ENCODE measurements around the gene CPAMD8. TPM values are rescaled to one million over a fixed set of nuclear protein-coding genes. Genes with fewer than 3 reads are reported as not detected.

CPAMD8 gene
- total and polyA plus RNA-seq, 2 donors (not counting 1 experiment from before 2014, with no cell fraction given): 1.1 to 2.7 TPM

DNA sequence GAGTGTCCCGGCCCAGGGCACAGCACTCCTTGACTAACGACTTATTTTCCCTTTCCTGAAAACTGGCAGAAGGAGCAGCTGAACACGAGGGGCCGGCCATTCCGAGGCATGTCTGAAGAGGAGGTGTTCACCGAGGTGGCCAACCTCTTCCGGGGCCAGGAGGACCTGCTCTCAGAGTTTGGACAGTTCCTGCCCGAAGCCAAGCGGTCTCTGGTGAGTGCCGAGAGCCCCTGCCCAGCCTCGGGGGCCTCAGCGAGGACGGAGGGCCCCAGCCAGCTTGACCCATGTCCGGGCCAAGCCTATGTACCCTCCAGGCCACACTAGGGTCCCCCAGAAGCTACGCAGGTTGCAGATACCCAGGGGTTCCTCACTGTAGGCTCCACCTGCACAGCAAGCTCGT is 179.7 kb downstream of the CPAMD8 start:
- Histone ChIP-seq H3K36me3 (replicated peaks in 1 of 2; ENCODE audit: control extremely low read depth in 1 of 2, control insufficient read depth in 1 of 2, extremely low read depth in 1 of 2, insufficient read depth in 2 of 2, low read length in 1 of 2) (peaks cover 0 to 84% of the 10 kb centered on the region in 2 experiments), H4K20me1 (ENCODE audit: control insufficient read depth, insufficient read depth, low read length, poor library complexity, severe bottlenecking) (peaks cover 16% of the 10 kb centered on the region), H3K27me3 (replicated peaks in 1 of 4; ENCODE audit: control extremely low read depth in 1 of 4, control insufficient read depth in 3 of 4, insufficient read depth in 4 of 4, low read length in 3 of 4) (no peaks in the 10 kb centered on the region), H3K27ac (ENCODE audit: low read length in 2 of 2) (no peak overlapping the region), H2AFZ (ENCODE audit: insufficient read depth, low read depth, low read length, poor library complexity, severe bottlenecking) (no peak overlapping the region), H3K79me2 (ENCODE audit: control insufficient read depth, insufficient read depth, low read length) (peaks cover 27% of the 10 kb centered on the region), H3K9me3 (ENCODE audit: control extremely low read depth in 1 of 3, control insufficient read depth in 2 of 3, insufficient read depth in 1 of 3, low read length in 2 of 3) (no peaks in the 10 kb centered on the region), H3K4me2 (replicated peaks; ENCODE audit: low read depth, low read length, poor library complexity, severe bottlenecking) (no peak overlapping the region), H3K4me3 (ENCODE audit: control extremely low read depth in 1 of 5, extremely low read depth in 1 of 5, insufficient read depth in 1 of 5, low read depth in 2 of 5, low read length in 4 of 5) (no peak overlapping the region), H3K4me1 (ENCODE audit: control insufficient read depth in 2 of 2, insufficient read depth in 2 of 2, low read length in 2 of 2) (no peaks in the 10 kb centered on the region), H3K9ac (ENCODE audit: low read length) (no peak overlapping the region)
- no peaks in the 10 kb centered on the region for H3K9me3 Mint-ChIP-seq (ENCODE audit: insufficient read depth)
- peaks cover 1% of the 10 kb centered on the region for H3K4me1 Mint-ChIP-seq
- no peak for DNase-seq
- no peak for ATAC-seq (ENCODE audit: low read depth)
- intact Hi-C loops (cut with micrococcal nuclease): no loop called here
- H3K27me3 Mint-ChIP-seq: no peaks in the 10 kb centered on the region
- ChIA-PET POLR2A (no interaction called here), CTCF (no interaction called here)
- WGBS (ENCODE audit: insufficient coverage): 98% methylated on average over 16 of the region's 16 CpGs
- no peak overlapping the region for H3K27ac Mint-ChIP-seq
- no peak for TF ChIP-seq EZH2 (IDR thresholded peaks at IDR 0.05; ENCODE audit: borderline replicate concordance, insufficient read depth, low read depth, low read length, poor library complexity, severe bottlenecking)
- TF ChIP-seq, protein P1, sequence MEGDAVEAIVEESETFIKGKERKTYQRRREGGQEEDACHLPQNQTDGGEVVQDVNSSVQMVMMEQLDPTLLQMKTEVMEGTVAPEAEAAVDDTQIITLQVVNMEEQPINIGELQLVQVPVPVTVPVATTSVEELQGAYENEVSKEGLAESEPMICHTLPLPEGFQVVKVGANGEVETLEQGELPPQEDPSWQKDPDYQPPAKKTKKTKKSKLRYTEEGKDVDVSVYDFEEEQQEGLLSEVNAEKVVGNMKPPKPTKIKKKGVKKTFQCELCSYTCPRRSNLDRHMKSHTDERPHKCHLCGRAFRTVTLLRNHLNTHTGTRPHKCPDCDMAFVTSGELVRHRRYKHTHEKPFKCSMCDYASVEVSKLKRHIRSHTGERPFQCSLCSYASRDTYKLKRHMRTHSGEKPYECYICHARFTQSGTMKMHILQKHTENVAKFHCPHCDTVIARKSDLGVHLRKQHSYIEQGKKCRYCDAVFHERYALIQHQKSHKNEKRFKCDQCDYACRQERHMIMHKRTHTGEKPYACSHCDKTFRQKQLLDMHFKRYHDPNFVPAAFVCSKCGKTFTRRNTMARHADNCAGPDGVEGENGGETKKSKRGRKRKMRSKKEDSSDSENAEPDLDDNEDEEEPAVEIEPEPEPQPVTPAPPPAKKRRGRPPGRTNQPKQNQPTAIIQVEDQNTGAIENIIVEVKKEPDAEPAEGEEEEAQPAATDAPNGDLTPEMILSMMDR (IDR thresholded peaks at IDR 0.05): no peak
- H3K4me3 Mint-ChIP-seq: no peak overlapping the region

Small RNA genes lying within 50 kb of the gene (small RNA-seq; reads per million reads assigned to genes)
- not detected for gene RN7SL823P (ENCODE audit: insufficient read length, low read depth, low replicate concordance)
- not detected for gene RN7SL835P (ENCODE audit: insufficient read length, low read depth, low replicate concordance)

Other genes starting within 250 kb of the CPAMD8 start
- 118 and 131 TPM in 2 replicates for gene SIN3B, start 197.4 kb downstream of the CPAMD8 start, total RNA-seq
- 138 and 157 TPM in 2 replicates for gene SIN3B, start 197.4 kb downstream of the CPAMD8 start, polyA plus RNA-seq
- gene F2RL3, start 137.8 kb downstream of the CPAMD8 start, total RNA-seq: 0.39 and 1.1 TPM in 2 replicates
- gene F2RL3, start 137.8 kb downstream of the CPAMD8 start, polyA plus RNA-seq: 0.01 and 0.19 TPM in 2 replicates
- 22.4 and 24.9 TPM in 2 replicates for gene HAUS8, start 48.6 kb upstream of the CPAMD8 start, total RNA-seq
- gene HAUS8, start 48.6 kb upstream of the CPAMD8 start, polyA plus RNA-seq: 17.6 and 18.3 TPM in 2 replicates
- 273 and 288 TPM in 2 replicates for gene MYO9B, start 49.0 kb upstream of the CPAMD8 start, total RNA-seq
- gene MYO9B, start 49.0 kb upstream of the CPAMD8 start, polyA plus RNA-seq: 256 and 263 TPM in 2 replicates
- 39.9 and 49.5 TPM in 2 replicates for gene USE1, start 188.5 kb upstream of the CPAMD8 start, total RNA-seq
- gene USE1, start 188.5 kb upstream of the CPAMD8 start, polyA plus RNA-seq: 48.3 and 56.5 TPM in 2 replicates
- gene OCEL1, start 199.4 kb upstream of the CPAMD8 start, total RNA-seq: 30.5 and 40.4 TPM in 2 replicates
- 12.0 and 28.5 TPM in 2 replicates for gene OCEL1, start 199.4 kb upstream of the CPAMD8 start, polyA plus RNA-seq
- gene NR2F6, start 219.1 kb upstream of the CPAMD8 start, total RNA-seq: 4.9 and 5.1 TPM in 2 replicates
- gene NR2F6, start 219.1 kb upstream of the CPAMD8 start, polyA plus RNA-seq: 2.0 and 2.9 TPM in 2 replicates
- 0.12 and 0.39 TPM in 2 replicates for gene USHBP1, start 237.9 kb upstream of the CPAMD8 start, total RNA-seq
- 0.03 TPM in 1 of 2 replicates, not detected in the other for gene USHBP1, start 237.9 kb upstream of the CPAMD8 start, polyA plus RNA-seq
- gene BABAM1, start 240.6 kb upstream of the CPAMD8 start, total RNA-seq: 126 and 129 TPM in 2 replicates
- 98.6 and 105 TPM in 2 replicates for gene BABAM1, start 240.6 kb upstream of the CPAMD8 start, polyA plus RNA-seq